Urothelium cell line (cell line): ENCODE data around the gene KLHL33.

Experiments
- DNase-seq: peaks from one replicate; pipeline ENCODE4 v3.0.0; 2011; ENCODE audit warnings: low spot score, mixed read lengths
- FAIRE-seq: peaks from 2 replicates; lab custom pipeline; 2011; peaks lifted over from hg19 to GRCh38; lab: Jason Lieb, UNC

Gene KLHL33

GRCh38 chr14:20380681-20381080 lies 55.3 kb downstream of the KLHL33 start:
- DNase-seq (no peak), FAIRE-seq (no peak)

- no peak for DNase-seq
- no peak for FAIRE-seq
Observed at GRCh38 chr14:20379743-20380142, 56.2 kb downstream of the KLHL33 start.

GRCh38 chr14:20377171-20377570 lies 58.8 kb downstream of the KLHL33 start:
- DNase-seq: no peak
- no peak for FAIRE-seq

- DNase-seq: no peak
- FAIRE-seq: no peak
Observed at GRCh38 chr14:20376071-20376588, 59.8 kb downstream of the KLHL33 start.
